ENCODE results near the gene TMPRSS9. TPM values are rescaled to one million over a fixed set of nuclear protein-coding genes. Genes with fewer than 3 reads are reported as not detected.
A peak's percentile ranks its signal among the peaks of the same experiment; 100 is the strongest.
"Not testable (repeated sequence)": the region's sequence is repeated elsewhere in the genome, so short reads cannot be mapped to it uniquely, and the experiment has no call there.

Gene TMPRSS9
- total RNA-seq, 3 donors from 2014 or later (not counting 1 experiment from before 2014, with no cell fraction given) = not detected

- Histone ChIP-seq H3K4me3 (ENCODE audit: low read length) (no peak overlapping the region), H3K4me1 (ENCODE audit: control insufficient read depth, insufficient read depth, low read length) (no peaks in the 10 kb centered on the region), H3K27me3 (ENCODE audit: control insufficient read depth, insufficient read depth, low read length) (no peaks in the 10 kb centered on the region), H3K9me3 (ENCODE audit: control insufficient read depth, insufficient read depth, low read length) (no peaks in the 10 kb centered on the region), H3K27ac (ENCODE audit: low read length) (no peak overlapping the region), H3K36me3 (ENCODE audit: control insufficient read depth, insufficient read depth, low read length) (peaks cover 15% of the 10 kb centered on the region)
- H3K27me3 Mint-ChIP-seq (ENCODE audit: low read depth in 2 of 2) = no peaks in the 10 kb centered on the region
- H3K4me1 Mint-ChIP-seq = peaks cover 0 to 5% of the 10 kb centered on the region in 2 donors
- ATAC-seq (no peak), DNase-seq (no peak)
- no peak overlapping the region for H3K4me3 Mint-ChIP-seq
- intact Hi-C loops (cut with micrococcal nuclease) = no loop called here
- H3K36me3 Mint-ChIP-seq = no peaks in the 10 kb centered on the region
- no peak overlapping the region for H3K27ac Mint-ChIP-seq
- no peak for TF ChIP-seq CTCF (IDR thresholded peaks at IDR 0.05)
- 96% methylated on average over 17 of the region's 17 CpGs for WGBS (ENCODE audit: insufficient coverage)
- H3K9me3 Mint-ChIP-seq = no peaks in the 10 kb centered on the region
Observed at GRCh38 chr19:2345076-2345475, 15.0 kb upstream of the TMPRSS9 start.

- peaks cover 0 to 5% of the 10 kb centered on the region in 2 donors for H3K4me1 Mint-ChIP-seq
- Histone ChIP-seq H3K9me3 (ENCODE audit: control insufficient read depth, insufficient read depth, low read length) (no peaks in the 10 kb centered on the region), H3K36me3 (ENCODE audit: control insufficient read depth, insufficient read depth, low read length) (peaks cover 15% of the 10 kb centered on the region), H3K4me1 (ENCODE audit: control insufficient read depth, insufficient read depth, low read length) (no peaks in the 10 kb centered on the region), H3K27ac (ENCODE audit: low read length) (no peak overlapping the region), H3K27me3 (ENCODE audit: control insufficient read depth, insufficient read depth, low read length) (no peaks in the 10 kb centered on the region), H3K4me3 (ENCODE audit: low read length) (no peak overlapping the region)
- WGBS (ENCODE audit: insufficient coverage) = 86% methylated on average over 25 of the region's 25 CpGs
- no peaks in the 10 kb centered on the region for H3K27me3 Mint-ChIP-seq (ENCODE audit: low read depth in 2 of 2)
- intact Hi-C loops (cut with micrococcal nuclease) = no loop called here
- H3K4me3 Mint-ChIP-seq = no peak overlapping the region
- ATAC-seq (no peak), DNase-seq (no peak)
- H3K9me3 Mint-ChIP-seq = no peaks in the 10 kb centered on the region
- TF ChIP-seq CTCF (IDR thresholded peaks at IDR 0.05) = no peak
- no peaks in the 10 kb centered on the region for H3K36me3 Mint-ChIP-seq
- peak overlapping the region in 1 of 2 donors; percentile 1 for H3K27ac Mint-ChIP-seq
Observed at GRCh38 chr19:2345794-2346663, 14.0 kb upstream of the TMPRSS9 start.

GRCh38 chr19:2349818-2350217, 10.2 kb upstream of the TMPRSS9 start:
- WGBS (ENCODE audit: insufficient coverage) = 93% methylated on average over 24 of the region's 24 CpGs
- intact Hi-C loops (cut with micrococcal nuclease); H3K36me3 Mint-ChIP-seq; H3K36me3 ChIP-seq (ENCODE audit: control insufficient read depth, insufficient read depth, low read length); H3K27me3 Mint-ChIP-seq (ENCODE audit: low read depth in 2 of 2); H3K4me3 ChIP-seq (ENCODE audit: low read length); H3K27ac Mint-ChIP-seq; H3K4me1 ChIP-seq (ENCODE audit: control insufficient read depth, insufficient read depth, low read length); H3K4me3 Mint-ChIP-seq; H3K4me1 Mint-ChIP-seq; H3K27me3 ChIP-seq (ENCODE audit: control insufficient read depth, insufficient read depth, low read length); H3K9me3 Mint-ChIP-seq; ATAC-seq; DNase-seq; H3K27ac ChIP-seq (ENCODE audit: low read length); H3K9me3 ChIP-seq (ENCODE audit: control insufficient read depth, insufficient read depth, low read length): not testable (repeated sequence)

GRCh38 chr19:2350656-2351055, 9.4 kb upstream of the TMPRSS9 start:
- intact Hi-C loops (cut with micrococcal nuclease) = no loop called here
- Mint-ChIP-seq H3K9me3 (no peaks in the 10 kb centered on the region), H3K4me1 (peaks cover 0 to 4% of the 10 kb centered on the region in 2 donors), H3K27me3 (ENCODE audit: low read depth in 2 of 2) (no peaks in the 10 kb centered on the region), H3K4me3 (no peak overlapping the region), H3K36me3 (no peaks in the 10 kb centered on the region), H3K27ac (no peak overlapping the region)
- ATAC-seq (no peak), DNase-seq (no peak)
- Histone ChIP-seq H3K27me3 (ENCODE audit: control insufficient read depth, insufficient read depth, low read length) (no peaks in the 10 kb centered on the region), H3K4me3 (ENCODE audit: low read length) (no peak overlapping the region), H3K9me3 (ENCODE audit: control insufficient read depth, insufficient read depth, low read length) (no peaks in the 10 kb centered on the region), H3K4me1 (ENCODE audit: control insufficient read depth, insufficient read depth, low read length) (no peaks in the 10 kb centered on the region), H3K27ac (ENCODE audit: low read length) (no peak overlapping the region), H3K36me3 (ENCODE audit: control insufficient read depth, insufficient read depth, low read length) (peaks cover 10% of the 10 kb centered on the region)
- TF ChIP-seq CTCF (IDR thresholded peaks at IDR 0.05) = no peak
- WGBS (ENCODE audit: insufficient coverage) = 96% methylated on average over 16 of the region's 16 CpGs

Data from natural killer cell (primary cell).